Measurements from ENCODE around the gene PPAT.

DNA sequence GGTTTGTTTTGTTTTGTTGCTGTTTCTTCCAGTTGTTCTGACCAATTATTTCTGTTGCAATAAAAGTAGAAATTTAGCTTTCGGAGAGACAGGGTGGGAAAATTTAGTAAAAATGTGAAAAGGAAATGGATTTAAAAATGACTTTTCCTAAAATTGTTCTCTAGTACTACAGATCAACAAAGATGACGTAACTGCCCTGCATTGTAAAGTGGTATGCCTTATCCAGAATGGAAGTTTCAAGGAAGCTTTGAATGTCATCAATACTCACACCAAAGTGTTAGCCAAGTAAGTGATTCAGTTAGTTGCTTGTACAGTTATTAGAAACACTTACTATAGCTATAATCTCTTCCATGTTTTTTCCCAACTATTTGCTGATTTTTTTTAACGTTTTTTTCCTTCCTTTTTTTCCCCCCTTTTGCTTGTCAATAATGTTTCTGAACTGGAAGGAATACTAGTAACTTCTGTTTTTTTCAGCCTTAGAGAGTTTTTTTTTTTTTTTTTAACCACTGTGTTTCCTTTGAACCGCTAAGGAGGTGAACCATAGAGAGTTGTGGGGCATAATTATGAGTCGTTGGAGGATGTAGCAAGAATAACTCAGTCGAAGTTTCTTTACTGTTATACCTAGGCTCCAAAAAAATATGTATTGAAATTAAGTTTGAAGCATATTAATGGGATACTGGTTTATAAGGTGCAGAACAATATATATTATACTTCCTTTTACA lies 34.2 kb upstream of the PPAT start:
- TF ChIP-seq, protein P1, sequence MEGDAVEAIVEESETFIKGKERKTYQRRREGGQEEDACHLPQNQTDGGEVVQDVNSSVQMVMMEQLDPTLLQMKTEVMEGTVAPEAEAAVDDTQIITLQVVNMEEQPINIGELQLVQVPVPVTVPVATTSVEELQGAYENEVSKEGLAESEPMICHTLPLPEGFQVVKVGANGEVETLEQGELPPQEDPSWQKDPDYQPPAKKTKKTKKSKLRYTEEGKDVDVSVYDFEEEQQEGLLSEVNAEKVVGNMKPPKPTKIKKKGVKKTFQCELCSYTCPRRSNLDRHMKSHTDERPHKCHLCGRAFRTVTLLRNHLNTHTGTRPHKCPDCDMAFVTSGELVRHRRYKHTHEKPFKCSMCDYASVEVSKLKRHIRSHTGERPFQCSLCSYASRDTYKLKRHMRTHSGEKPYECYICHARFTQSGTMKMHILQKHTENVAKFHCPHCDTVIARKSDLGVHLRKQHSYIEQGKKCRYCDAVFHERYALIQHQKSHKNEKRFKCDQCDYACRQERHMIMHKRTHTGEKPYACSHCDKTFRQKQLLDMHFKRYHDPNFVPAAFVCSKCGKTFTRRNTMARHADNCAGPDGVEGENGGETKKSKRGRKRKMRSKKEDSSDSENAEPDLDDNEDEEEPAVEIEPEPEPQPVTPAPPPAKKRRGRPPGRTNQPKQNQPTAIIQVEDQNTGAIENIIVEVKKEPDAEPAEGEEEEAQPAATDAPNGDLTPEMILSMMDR (IDR thresholded peaks at IDR 0.05 in 4 of 5, conservative IDR thresholded peaks at IDR 0.05 in 1 of 5) = no peak
- TF ChIP-seq POLR2A (IDR thresholded peaks at IDR 0.05) = no peak
